Natural killer cell treated with Interleukin-12 subunit alpha and Interleukin-12 subunit beta and Interleukin-15 and Interleukin-18, amount 100 ng/mL, for 72 hours (primary cell): ENCODE data around the gene CYP17A1. TPM values are rescaled to one million over a fixed set of nuclear protein-coding genes. Genes with fewer than 3 reads are reported as not detected.
"Not testable (repeated sequence)": the region's sequence is repeated elsewhere in the genome, so short reads cannot be mapped to it uniquely, and the experiment has no call there.

Source experiments
- ATAC-seq, 2 donors: fragments of 150-1000 bp; cut with Tn5 transposase in 1 of 2; sonication (Bioruptor Pico), chemical (Tn5 transposase) in 1 of 2; 2 replicates each; pipeline ENCODE4 v1.10.0; 2021
- DNase-seq: peaks from one replicate; pipeline ENCODE4 v3.0.0; 2022; ENCODE audit warnings: low spot score
- H3K27ac Mint-ChIP-seq, 2 donors: 1 replicate in 1 of 2; 2 replicates in 1 of 2; pipeline ENCODE4 v1.8.0; 2022; ENCODE audit warnings: mixed read lengths in 2 of 2, mild to moderate bottlenecking in 1 of 2, moderate library complexity in 1 of 2
- H3K27me3 Mint-ChIP-seq, 2 donors: 1 replicate in 1 of 2; 2 replicates in 1 of 2; pipeline ENCODE4 v1.8.0; 2022; ENCODE audit warnings: mixed read lengths in 2 of 2
- H3K36me3 Mint-ChIP-seq: one replicate; pipeline ENCODE4 v1.8.0; 2022; ENCODE audit warnings: mixed read lengths
- H3K4me1 Mint-ChIP-seq, 2 donors: 1 replicate in 1 of 2; 2 replicates in 1 of 2; pipeline ENCODE4 v1.8.0; 2022; ENCODE audit warnings: low read depth in 2 of 2, mixed read lengths in 2 of 2, mild to moderate bottlenecking in 1 of 2
- H3K4me3 Mint-ChIP-seq: one replicate; pipeline ENCODE4 v1.8.0; 2022; ENCODE audit warnings: mixed read lengths
- H3K9me3 Mint-ChIP-seq: 2 replicates; pipeline ENCODE4 v1.8.0; 2022; ENCODE audit warnings: mixed read lengths
- total RNA-seq, 2 donors: library from RNA; stranded (reverse); gene quantifications; one replicate each; pipeline ENCODE4 v1.2.3, GENCODE V29; 2022

The CYP17A1 gene
- total RNA-seq, 2 donors from 2014 or later: not detected

DNA sequence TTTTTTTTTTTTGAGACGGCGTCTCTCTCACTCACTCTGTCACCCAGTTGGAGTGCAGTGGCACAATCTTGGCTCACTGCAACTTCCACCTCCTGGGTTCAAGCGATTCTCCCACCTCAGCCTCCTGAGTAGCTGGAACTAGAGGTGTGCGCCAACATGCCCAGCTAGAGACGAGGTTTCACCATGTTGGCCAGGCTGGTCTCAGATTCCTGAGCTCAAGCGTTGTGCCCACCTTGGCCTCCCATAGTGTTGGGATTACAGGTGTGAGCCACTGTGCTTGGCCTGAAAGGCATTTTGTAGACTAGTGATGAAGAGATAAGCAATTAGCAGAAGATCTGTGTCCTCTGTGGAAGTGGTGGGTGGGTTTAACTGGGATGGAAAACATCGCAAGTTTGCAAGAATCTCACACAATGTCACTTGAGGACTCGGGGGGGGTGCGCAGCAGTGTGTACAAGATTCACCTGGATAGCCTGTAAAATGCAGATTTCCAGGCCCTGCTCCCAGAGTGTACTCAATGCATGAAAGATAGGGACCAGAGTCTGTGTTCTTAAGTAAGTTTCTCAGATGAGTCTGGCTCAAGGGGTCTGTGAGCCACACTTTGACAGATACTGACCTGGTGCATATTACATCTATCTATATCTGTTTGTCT lies 10.9 kb downstream of the CYP17A1 start:
- Mint-ChIP-seq H3K9me3 (no peaks in the 10 kb centered on the region), H3K27me3 (no peaks in the 10 kb centered on the region), H3K27ac (no peak overlapping the region), H3K36me3 (no peaks in the 10 kb centered on the region), H3K4me1 (no peaks in the 10 kb centered on the region), H3K4me3 (no peak overlapping the region)
- ATAC-seq (no peak), DNase-seq (no peak)

DNA sequence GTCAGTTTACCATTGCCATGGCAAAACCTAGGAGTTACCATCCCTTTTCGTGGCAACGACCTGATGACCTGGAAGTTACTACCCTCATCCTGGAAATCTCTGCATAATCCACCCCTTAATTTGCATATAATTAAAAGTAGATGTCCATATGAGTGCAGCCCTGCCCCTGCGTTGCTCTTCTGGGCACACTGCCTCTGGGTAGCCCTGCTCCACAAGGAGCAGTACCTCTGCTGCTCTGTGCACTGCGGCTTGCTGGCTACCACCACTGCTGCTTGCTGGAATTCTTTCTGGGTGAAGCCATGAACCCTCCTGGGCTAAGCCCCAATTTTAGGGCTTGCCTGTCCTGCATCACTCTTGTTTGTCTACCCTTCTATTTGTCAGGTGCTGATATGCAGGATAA lies 12.5 kb downstream of the CYP17A1 start:
- H3K27ac Mint-ChIP-seq: no peak overlapping the region

DNA sequence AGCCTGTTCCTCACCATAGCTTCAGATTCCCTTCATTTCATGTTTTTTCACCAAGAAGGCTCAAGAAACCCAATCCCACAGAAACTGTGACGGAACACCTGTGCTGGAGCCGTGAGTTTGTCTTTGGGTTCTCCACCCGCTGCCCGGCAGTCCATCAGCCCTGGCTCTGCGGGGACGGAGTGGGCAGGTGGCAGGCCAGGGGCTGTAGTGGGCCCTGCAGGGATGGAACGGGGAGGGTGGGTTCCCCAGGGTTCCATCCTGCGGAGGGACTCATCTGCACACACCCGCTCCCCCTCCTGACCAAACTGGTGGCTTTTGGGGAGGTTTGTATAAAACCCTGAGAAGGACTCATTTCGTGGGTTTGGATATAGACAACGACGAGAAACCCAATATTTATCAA lies 15.0 kb downstream of the CYP17A1 start:
- Mint-ChIP-seq H3K27ac (no peak overlapping the region), H3K4me1 (peaks cover 0 to 2% of the 10 kb centered on the region in 2 donors), H3K9me3 (no peaks in the 10 kb centered on the region), H3K36me3 (no peaks in the 10 kb centered on the region), H3K4me3 (no peak overlapping the region), H3K27me3 (no peaks in the 10 kb centered on the region)
- DNase-seq: no peak
- no peak for ATAC-seq

More for the DNA sequence above, 12.5 kb downstream of the CYP17A1 start:
- H3K27me3 Mint-ChIP-seq: no peaks in the 10 kb centered on the region
- no peaks in the 10 kb centered on the region for H3K36me3 Mint-ChIP-seq
- H3K9me3 Mint-ChIP-seq: no peaks in the 10 kb centered on the region
- ATAC-seq (no peak), DNase-seq (no peak)
- no peak overlapping the region for H3K4me3 Mint-ChIP-seq
- no peaks in the 10 kb centered on the region for H3K4me1 Mint-ChIP-seq

DNA sequence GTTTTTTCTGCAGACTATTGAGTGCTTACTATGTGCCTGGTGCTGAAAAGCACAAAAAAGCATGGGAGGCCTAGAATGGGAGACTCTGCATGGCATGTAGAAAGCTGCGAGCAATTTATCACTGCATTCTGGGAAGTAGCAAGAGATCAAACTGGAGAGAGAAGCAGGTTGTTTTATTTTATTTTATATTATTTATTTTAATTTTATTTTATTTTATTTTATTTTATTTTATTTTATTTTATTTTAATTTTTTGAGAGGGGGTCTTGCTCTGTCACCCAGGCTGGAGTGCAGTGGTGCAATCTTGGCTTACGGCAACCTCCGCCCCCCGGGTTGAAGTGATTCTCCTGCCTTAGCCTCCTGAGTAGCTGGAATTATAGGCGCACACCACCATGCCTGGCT lies 17.2 kb downstream of the CYP17A1 start:
- not testable (repeated sequence) for H3K27ac Mint-ChIP-seq, ATAC-seq, H3K36me3 Mint-ChIP-seq, DNase-seq, H3K4me3 Mint-ChIP-seq, H3K27me3 Mint-ChIP-seq, H3K9me3 Mint-ChIP-seq
- peaks cover 10 to 14% of the 10 kb centered on the region in 2 donors for H3K4me1 Mint-ChIP-seq

DNA sequence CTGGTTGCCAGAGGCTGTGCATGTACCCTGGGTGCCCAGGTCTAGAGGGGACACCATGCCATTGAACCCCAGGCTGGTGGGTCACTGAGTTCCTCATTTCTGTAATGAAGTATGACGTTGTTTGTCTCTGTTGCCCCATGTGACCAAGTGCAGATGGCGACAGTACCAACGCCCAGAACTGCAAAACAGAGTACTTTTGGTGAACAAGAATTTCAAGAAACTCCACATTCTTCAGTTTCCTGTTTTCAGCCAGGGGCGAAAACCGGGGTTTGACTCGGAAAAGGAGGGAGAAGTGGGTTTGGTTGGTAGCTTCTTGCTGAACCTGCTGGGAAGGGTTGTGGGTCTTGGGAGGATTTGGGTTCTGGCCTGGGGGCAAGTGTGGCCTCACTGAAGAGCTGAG lies 18.2 kb downstream of the CYP17A1 start:
- H3K9me3 Mint-ChIP-seq: no peaks in the 10 kb centered on the region
- no peaks in the 10 kb centered on the region for H3K36me3 Mint-ChIP-seq
- DNase-seq (no peak), ATAC-seq (no peak)
- no peaks in the 10 kb centered on the region for H3K27me3 Mint-ChIP-seq
- peak overlapping the region in 1 of 2 donors; percentile 27 for H3K27ac Mint-ChIP-seq
- peaks cover 10 to 21% of the 10 kb centered on the region in 2 donors for H3K4me1 Mint-ChIP-seq
- H3K4me3 Mint-ChIP-seq: no peak overlapping the region

DNA sequence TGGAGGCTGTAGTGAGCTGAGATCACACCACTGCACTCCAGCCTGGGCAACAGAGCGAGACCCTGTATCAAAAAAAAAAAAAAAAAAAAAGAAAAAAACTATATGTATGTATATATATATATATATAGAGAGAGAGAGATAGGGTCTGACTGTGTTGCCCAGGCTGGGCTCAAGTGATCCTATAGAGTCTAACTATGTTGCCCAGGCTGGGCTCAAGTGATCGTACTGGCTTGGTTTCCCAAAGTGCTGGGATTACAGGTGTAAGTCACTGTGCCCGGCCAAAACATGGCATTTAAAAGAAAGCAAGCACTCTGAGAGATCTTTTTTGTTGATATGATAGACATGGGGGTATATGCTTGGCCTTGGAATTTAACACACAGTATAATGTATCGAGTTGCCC lies 20.0 kb downstream of the CYP17A1 start:
- no peaks in the 10 kb centered on the region for H3K27me3 Mint-ChIP-seq
- H3K4me3 Mint-ChIP-seq: no peak overlapping the region
- peaks cover 21 to 38% of the 10 kb centered on the region in 2 donors for H3K4me1 Mint-ChIP-seq
- no peak for ATAC-seq
- no peak for DNase-seq
- no peak overlapping the region for H3K27ac Mint-ChIP-seq
- H3K36me3 Mint-ChIP-seq: no peaks in the 10 kb centered on the region
- no peaks in the 10 kb centered on the region for H3K9me3 Mint-ChIP-seq

DNA sequence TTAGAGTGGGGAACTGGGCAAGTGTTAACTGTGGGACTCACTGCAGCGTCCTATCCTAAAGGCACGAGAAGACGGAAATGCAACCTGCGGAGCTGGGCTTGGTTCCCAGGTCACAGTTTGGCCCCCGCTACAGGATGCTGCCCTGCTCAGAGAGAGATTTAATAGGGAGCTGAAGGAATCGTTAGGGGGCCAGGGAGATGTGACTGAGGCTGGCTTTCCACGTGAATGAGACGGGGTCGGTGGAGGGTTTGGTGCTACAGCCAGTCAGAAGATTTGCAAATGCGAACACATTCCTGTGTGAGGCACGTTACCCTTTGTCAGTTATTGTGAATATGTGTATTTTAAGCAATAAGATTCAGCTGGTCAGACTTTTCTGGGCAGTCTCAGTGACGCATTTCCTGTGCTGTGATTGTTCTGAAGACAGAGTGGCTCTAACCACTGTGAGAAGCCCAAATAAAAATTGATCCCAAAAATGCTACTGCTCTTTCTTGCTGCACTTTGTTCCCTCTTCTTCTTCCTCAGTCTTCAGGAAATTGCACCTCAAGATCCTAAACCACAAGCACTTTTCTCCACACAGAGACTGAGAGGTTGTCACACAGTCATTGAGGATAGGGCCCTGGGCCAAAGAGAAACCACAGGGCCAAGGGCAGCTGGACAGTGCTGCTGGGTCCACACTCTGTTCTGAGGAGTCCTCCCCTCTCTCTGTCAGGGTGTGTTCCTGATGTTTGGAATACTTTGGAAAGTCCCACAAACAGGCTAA lies 21.2 kb downstream of the CYP17A1 start:
- H3K4me3 Mint-ChIP-seq: peak overlapping the region; percentile 40
- H3K27ac Mint-ChIP-seq: peak overlapping the region; percentile 66 to 85
- ATAC-seq (no peak), DNase-seq (no peak)
- H3K27me3 Mint-ChIP-seq: no peaks in the 10 kb centered on the region
- H3K36me3 Mint-ChIP-seq: no peaks in the 10 kb centered on the region
- H3K4me1 Mint-ChIP-seq: peaks cover 26 to 43% of the 10 kb centered on the region in 2 donors
- H3K9me3 Mint-ChIP-seq: no peaks in the 10 kb centered on the region

DNA sequence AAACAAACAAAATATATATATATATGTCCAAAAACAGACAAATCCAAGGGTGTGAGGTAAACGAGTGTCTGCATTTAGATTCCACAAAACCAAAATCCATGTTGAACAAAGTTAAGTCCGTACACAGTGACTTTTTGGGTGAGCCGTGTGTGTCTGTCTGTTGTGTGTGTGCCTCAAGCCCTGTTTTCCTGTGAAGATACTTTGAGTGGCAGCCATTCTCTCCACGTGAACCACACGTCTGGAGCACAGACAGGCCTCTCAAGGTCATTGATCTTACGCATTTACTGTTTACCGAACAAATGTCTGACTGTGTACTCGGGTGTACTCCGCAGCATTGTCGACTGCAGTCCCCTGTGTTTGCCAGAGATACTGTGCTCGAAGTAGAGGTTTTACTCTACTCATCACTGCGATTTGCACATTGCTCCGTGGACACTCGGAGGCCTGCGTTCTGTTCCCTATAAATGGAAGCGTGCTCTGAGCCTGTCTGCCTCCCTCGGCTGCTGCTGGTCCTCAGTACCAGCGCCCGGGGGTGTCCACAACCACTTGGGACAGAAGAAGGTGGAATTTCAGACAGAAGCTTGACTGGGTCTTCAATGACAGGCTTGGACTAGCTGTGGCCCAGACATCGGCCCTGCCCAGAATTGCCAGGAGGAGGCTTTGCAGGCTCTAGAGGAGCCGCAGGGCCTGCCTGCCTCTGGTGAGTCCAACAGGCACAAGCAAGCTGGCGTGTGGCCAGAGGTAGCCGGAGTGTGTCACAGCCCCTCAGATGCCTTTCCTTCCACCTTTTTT lies 22.1 kb downstream of the CYP17A1 start:
- Mint-ChIP-seq H3K27ac (peak overlapping the region; percentile 66 to 85), H3K4me1 (peaks cover 26 to 43% of the 10 kb centered on the region in 2 donors)

DNA sequence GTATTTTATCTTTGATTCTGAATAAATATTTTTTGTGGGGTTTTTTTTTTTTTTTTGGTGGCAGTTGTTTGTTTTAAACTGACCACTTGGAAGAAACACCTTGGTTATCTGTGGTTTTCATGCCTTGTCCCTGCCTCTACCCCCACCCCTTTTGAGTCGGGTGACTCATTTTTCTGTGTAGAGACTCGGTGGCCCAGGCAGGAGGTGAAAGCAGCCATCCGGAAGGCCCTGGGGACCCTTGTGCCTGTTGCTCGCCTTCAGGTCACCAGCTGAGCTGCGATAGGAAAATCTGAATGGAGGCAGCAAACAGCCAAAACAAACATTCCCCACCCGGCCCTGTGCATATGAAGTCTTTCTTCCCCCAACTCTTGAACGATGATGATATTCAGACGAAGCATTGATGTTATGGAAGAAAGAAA lies 22.8 kb downstream of the CYP17A1 start:
- Mint-ChIP-seq H3K9me3 (no peaks in the 10 kb centered on the region), H3K27me3 (no peaks in the 10 kb centered on the region), H3K4me1 (peaks cover 26 to 43% of the 10 kb centered on the region in 2 donors), H3K4me3 (peak overlapping the region; percentile 27), H3K36me3 (no peaks in the 10 kb centered on the region), H3K27ac (peak overlapping the region; percentile 37 to 56)
- DNase-seq: peak; percentile 68
- ATAC-seq: peak; percentile 71 to 72

More for the DNA sequence above, 22.1 kb downstream of the CYP17A1 start:
- ATAC-seq (no peak), DNase-seq (no peak)
- Mint-ChIP-seq H3K4me3 (no peak overlapping the region), H3K27me3 (no peaks in the 10 kb centered on the region), H3K36me3 (no peaks in the 10 kb centered on the region), H3K9me3 (no peaks in the 10 kb centered on the region)

DNA sequence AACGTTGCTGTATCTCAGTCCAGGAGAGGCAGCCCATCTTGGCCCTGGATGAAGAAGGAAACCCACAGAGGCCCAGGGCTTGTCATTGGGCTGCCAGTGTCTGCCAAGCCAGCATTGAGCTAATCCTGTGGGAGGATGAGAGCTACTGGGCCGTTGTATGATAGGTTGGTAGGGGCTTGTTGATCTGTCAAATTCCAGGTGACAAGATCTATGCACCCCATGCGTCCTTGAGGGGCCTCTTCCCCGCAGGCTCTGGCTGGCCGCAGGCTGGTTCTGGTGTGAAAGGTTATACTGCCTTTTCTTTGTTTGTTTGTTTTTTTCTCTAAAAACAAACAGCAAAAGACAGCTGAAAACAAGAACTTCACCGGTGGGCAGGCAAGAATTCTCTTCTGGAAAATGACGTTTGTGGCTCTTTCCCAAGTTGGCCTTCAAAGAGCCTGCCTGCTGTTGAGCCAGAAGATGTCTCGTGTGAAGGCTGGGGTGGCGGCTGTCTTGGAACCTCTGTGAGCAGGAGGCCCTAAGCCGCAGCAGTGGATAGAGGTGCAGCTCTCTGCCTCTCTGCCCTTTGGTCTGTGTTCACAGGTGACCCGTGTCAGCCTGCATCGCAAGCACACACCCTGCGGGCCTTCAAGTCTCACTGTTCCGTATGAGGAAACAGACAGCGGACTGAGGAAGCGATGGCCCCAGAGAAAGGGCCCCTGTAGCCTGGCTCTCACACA lies 23.3 kb downstream of the CYP17A1 start:
- H3K9me3 Mint-ChIP-seq: no peaks in the 10 kb centered on the region
- no peak for DNase-seq
- H3K27ac Mint-ChIP-seq: peak overlapping the region; percentile 37 to 56
- peaks cover 26 to 43% of the 10 kb centered on the region in 2 donors for H3K4me1 Mint-ChIP-seq
- no peaks in the 10 kb centered on the region for H3K27me3 Mint-ChIP-seq
- peak overlapping the region; percentile 27 for H3K4me3 Mint-ChIP-seq
- no peaks in the 10 kb centered on the region for H3K36me3 Mint-ChIP-seq
- peak; percentile 47 to 64 for ATAC-seq

DNA sequence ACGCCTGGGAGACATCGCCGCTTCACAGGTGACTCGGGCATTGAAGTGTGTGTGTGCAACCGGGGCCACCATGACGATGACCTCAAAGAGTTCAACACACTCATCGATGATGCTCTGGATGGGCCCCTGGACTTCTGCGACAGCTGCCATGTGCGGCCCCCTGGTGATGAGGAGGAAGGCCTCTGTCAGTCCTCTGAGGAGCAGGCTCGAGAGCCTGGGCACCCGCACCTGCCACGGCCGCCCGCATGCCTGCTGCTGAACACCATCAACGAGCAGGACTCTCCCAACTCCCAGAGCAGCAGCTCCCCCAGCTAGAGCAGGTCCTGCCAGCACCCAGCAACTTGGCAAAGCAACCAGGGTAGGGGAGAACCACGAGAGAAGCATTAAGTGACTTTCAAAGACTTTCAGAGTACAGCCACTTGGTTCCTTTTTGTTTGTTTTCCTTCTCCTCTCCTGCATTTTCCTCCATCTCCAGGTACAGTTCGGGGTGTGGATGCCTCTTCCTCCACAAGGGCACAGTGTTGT lies 24.1 kb downstream of the CYP17A1 start:
- Mint-ChIP-seq H3K27ac (peak overlapping the region in 1 of 2 donors; percentile 81), H3K9me3 (no peaks in the 10 kb centered on the region), H3K4me3 (no peak overlapping the region), H3K36me3 (no peaks in the 10 kb centered on the region), H3K4me1 (peaks cover 26 to 43% of the 10 kb centered on the region in 2 donors), H3K27me3 (no peaks in the 10 kb centered on the region)
- DNase-seq (no peak), ATAC-seq (no peak)

DNA sequence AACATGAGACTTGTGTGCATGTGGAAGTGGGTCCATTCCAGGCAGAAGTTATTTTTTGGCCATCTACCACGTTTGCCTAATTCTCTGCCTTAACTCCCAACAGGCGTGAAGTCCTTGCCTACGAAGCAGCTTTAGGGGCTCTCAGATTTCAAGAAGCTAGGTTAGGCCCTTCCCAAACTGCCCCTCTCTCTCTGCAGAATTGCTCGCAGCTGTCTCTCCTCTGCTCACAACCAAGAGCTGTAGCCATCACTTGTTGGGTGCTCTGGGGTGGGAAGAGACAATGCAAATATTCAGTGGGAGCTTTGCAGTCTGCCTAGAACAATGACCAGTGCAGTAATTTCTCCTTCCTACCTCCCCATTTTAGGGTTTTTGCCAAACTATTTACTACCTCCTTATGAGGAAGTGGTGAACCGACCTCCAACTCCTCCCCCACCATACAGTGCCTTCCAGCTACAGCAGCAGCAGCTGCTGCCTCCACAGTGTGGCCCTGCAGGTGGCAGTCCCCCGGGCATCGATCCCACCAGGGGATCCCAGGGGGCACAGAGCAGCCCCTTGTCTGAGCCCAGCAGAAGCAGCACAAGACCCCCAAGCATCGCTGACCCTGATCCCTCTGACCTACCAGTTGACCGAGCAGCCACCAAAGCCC lies 24.9 kb downstream of the CYP17A1 start:
- H3K4me1 Mint-ChIP-seq: peaks cover 26 to 41% of the 10 kb centered on the region in 2 donors
- peak overlapping the region; percentile 47 for H3K4me3 Mint-ChIP-seq
- H3K27me3 Mint-ChIP-seq: no peaks in the 10 kb centered on the region
- no peaks in the 10 kb centered on the region for H3K36me3 Mint-ChIP-seq
- no peak for DNase-seq
- ATAC-seq: peak; percentile 47 to 52
- no peaks in the 10 kb centered on the region for H3K9me3 Mint-ChIP-seq
- peak overlapping the region; percentile 67 to 81 for H3K27ac Mint-ChIP-seq

DNA sequence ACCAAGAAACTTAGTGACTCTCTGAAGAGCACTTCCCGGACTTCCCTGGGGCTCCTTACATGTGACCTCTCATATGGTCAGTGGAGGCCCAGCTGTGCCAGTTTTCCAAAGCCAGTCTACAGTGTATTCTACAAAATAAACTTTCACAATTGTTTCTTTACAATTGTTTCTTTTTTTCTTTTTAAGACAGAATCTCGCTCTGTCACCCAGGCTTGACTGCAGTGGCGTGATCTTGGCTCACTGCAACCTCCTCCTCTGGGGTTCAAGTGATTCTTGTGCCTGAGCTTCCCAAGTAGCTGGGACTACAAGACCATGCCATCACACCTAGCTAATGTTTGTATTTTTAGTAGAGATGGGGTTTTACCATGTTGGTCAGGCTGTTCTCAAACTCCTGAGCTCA lies 25.9 kb downstream of the CYP17A1 start:
- ATAC-seq: no peak
- Mint-ChIP-seq H3K27ac (no peak overlapping the region), H3K4me1 (peaks cover 26 to 43% of the 10 kb centered on the region in 2 donors), H3K4me3 (no peak overlapping the region), H3K27me3 (no peaks in the 10 kb centered on the region), H3K9me3 (no peaks in the 10 kb centered on the region), H3K36me3 (no peaks in the 10 kb centered on the region)
- no peak for DNase-seq
